Stimulated activated CD8-positive, alpha-beta memory T cell treated with anti-CD3 and anti-CD28 coated beads, Interleukin-2, amount 100 ng/mL, for 1 hour (primary cell): ENCODE measurements around the gene GABARAP.

ENCODE experiments used
- DNase-seq, 2 donors: peaks; one replicate each; pipeline ENCODE4 v3.0.0-alpha.2; 2020; ENCODE audit warnings: low read depth in 2 of 2

GABARAP gene

GRCh38 chr17:7222093-7222971 is 19.9 kb downstream of the GABARAP start:
- no peak for DNase-seq

GRCh38 chr17:7221278-7222092 is 20.8 kb downstream of the GABARAP start:
- DNase-seq: no peak

GRCh38 chr17:7220593-7221277 is 21.5 kb downstream of the GABARAP start:
- DNase-seq: peak in 1 of 2 donors; percentile 43

- peak; percentile 58 to 63 for DNase-seq
Measured at GRCh38 chr17:7219812-7220592, 22.2 kb downstream of the GABARAP start, which contains the start of the genes ACADVL and DLG4. Gene ACADVL, plus strand, starts transcription at chr17:7219938. Its CDS starts 47 bp downstream, at chr17:7219985. Gene DLG4, minus strand, starts transcription at chr17:7219836.

- DNase-seq: no peak
Measured at GRCh38 chr17:7219229-7219811, 22.9 kb downstream of the GABARAP start.

- no peak for DNase-seq
Measured at GRCh38 chr17:7218758-7219157, 23.5 kb downstream of the GABARAP start.

- DNase-seq: no peak
Measured at GRCh38 chr17:7218166-7218565, 24.1 kb downstream of the GABARAP start.

- DNase-seq: no peak
Measured at GRCh38 chr17:7217113-7217987, 24.9 kb downstream of the GABARAP start.

- DNase-seq: no peak
Measured at GRCh38 chr17:7216242-7217112, 25.8 kb downstream of the GABARAP start.

GRCh38 chr17:7215652-7216180 is 26.5 kb downstream of the GABARAP start:
- no peak for DNase-seq

- DNase-seq: no peak
Measured at GRCh38 chr17:7215136-7215638, 27.1 kb downstream of the GABARAP start.

GRCh38 chr17:7214300-7215135 is 27.7 kb downstream of the GABARAP start:
- DNase-seq: peak; percentile 96 to 98

GRCh38 chr17:7213895-7214299 is 28.4 kb downstream of the GABARAP start:
- no peak for DNase-seq

GRCh38 chr17:7211491-7212273 is 30.6 kb downstream of the GABARAP start:
- DNase-seq: no peak

- DNase-seq: no peak
Measured at GRCh38 chr17:7208754-7209460, 33.3 kb downstream of the GABARAP start.

GRCh38 chr17:7208027-7208571 is 34.1 kb downstream of the GABARAP start:
- DNase-seq: no peak
